ENCODE results near the gene SETD1A.
"Not testable (repeated sequence)": the region's sequence is repeated elsewhere in the genome, so short reads cannot be mapped to it uniquely, and the experiment has no call there.

The SETD1A gene

DNA sequence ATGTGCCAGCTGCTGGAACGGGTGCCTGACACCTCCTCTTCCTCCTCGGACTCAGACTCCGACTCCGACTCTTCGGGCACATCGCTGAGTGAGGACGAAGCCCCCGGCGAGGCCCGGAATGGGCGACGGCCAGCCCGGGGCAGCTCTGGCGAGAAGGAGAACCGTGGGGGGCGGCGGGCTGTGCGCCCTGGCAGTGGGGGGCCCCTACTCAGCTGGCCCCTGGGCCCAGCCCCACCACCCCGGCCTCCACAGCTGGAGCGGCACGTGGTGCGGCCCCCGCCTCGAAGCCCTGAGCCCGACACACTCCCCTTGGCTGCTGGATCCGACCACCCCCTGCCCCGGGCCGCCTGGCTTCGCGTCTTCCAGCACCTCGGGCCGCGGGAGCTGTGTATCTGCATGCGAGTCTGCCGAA is 27.4 kb upstream of the SETD1A start:
- DNase-seq = no peak

DNA sequence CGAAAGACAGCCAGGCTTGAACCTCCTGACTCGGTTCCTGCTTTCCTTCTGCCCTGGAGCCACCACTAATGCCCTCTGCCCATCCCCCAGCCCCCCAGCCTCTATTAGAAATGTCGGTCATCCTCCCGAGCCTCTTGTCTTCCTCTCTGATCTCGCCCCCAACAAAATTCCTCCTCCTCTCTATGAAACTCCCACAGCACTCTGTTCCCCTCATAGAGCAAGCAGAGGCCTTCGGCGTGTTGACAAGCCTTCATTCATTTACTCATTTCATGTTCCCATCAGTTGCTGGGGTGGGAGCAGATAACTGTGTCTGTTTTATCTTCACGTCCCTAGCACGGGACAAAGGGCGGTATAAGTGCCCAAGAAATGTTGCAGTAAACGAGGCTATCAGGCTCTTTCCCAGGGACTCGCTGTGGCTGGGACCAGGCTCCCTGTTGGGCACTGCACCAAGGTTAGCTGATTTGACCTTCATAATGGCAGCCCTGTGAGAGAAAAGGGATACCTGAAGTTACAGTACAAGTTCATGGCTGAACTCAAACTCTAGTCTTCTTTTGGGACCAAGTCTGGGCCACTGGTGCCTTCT is 26.4 kb upstream of the SETD1A start:
- DNase-seq = no peak

DNA sequence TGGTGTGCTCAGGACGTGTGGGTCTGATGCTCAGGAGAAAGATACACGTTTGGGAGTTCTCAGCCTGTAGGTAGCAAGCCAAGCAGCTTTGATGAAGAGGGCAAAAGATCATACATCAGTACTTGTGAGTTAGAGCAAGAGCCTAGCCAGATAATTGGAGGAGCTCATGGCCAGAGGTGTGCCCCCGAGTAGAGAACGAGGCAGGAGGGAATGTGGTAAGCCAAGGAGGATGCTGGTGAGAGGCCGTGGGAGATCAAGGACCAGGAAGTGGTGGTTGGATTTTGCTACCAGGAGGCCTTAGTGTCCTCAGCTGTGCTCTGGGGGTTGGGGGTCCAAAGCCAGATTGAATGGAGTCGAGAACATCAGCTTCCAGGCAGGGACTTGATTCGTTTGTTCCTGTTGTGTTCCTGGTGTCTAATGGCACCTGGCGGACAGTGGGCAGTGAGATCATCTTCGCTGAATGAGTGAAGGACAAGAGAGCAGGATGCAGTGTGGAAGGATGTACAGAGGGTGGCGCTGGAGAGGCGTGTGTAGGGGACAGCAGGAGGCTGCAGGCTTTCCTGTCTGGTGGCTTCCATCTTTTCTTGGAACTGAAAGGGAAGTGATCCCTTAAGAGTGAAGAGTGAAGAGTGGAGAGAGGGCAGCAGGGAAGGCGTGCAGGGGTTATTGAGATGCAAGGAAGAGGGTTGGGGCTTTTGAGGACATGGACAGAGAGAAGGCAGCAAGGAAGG is 22.6 kb upstream of the SETD1A start:
- peak in 1 of 5 experiments; percentile 52 for DNase-seq

DNA sequence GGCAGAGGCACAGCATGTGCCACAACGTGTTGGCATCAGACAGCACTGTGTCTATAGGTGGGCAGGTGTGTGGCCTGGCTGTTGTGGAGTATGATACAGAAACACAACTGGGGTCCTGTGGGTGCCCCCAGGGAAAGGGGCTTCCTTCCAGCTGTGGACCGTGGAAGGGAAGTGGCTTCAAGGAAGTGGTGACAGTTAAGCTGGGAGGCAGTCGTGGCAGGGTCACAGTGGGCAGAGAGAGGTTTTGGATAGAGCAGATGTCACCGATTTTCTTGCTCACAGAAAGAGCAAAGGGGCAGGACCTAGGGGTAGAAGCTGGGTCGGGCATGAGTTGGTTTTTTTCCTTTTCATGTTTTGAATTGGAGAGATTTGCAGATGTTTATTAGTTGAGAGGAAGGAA is 19.9 kb upstream of the SETD1A start:
- no peak for DNase-seq

DNA sequence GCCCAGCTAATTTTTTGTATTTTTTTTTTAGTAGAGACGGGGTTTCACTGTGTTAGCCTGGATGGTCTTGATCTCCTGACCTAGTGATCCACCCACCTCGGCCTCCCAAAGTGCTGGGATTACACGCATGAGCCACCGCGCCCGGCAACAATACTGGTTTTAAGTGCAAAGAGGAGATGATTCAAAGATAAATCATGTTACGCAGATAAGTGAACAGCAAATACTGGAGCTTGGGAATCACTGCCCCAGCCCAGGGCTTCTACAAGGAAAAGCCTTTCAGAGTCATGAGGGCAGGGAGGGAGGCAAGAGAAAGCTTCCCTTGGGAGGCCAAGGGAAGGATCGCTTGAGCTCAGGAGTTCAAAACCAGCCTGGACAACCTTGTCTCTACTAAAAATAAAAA is 18.0 kb upstream of the SETD1A start:
- not testable (repeated sequence) for DNase-seq

DNA sequence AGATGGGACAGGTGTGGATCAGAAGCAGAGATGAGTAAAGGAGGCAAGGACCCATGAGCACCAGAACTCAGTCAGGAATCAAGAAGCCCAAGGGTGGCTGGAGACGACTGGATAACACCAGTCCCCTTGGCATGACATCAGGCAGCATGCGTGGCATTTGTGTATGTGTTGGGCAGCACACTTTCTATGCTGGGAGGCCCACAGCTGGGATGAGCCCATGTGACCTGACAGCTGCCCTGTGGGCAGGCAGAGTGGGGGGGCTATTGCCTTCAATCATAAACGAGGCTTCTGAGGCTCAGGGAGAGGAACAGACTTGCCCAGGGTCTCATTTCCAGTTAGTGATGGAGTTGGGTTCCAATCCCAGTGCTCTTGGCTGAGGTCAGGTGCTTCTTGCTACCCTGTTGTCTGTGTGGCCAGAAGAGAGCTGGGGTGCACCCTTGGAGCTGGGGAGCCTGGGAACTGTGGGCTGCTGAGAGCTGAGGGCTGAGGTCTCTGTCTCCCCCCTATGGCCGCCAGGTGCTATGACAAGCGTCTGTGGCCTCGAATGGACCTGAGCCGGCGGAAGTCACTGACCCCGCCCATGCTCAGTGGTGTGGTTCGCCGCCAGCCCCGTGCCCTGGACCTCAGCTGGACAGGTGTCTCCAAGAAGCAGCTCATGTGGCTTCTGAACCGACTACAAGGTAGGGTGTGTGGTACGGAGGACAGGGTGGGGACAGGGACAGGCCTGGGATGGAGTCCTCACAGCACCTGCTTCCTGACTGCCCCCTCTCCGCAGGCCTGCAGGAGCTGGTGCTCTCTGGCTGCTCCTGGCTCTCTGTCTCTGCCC is 15.7 kb upstream of the SETD1A start:
- DNase-seq = peak; percentile 28 to 78 (median 43)

DNA sequence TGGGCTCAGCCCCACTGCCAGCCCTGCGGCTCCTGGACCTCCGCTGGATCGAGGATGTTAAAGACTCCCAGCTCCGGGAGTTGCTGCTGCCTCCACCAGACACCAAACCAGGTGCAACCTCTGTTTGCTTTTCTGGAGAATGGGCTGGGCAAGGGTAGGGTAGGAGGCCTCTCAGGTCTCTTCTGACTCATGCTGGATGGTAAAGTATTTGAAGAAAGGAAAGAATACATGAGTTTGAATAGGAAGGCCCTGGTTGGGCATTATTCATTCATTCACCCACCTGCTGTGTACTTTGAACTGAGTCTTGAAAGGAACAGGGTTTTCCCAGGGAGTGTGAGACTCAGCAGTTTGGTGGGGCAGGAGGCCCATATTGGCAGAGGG is 15.1 kb upstream of the SETD1A start:
- no peak for DNase-seq

DNA sequence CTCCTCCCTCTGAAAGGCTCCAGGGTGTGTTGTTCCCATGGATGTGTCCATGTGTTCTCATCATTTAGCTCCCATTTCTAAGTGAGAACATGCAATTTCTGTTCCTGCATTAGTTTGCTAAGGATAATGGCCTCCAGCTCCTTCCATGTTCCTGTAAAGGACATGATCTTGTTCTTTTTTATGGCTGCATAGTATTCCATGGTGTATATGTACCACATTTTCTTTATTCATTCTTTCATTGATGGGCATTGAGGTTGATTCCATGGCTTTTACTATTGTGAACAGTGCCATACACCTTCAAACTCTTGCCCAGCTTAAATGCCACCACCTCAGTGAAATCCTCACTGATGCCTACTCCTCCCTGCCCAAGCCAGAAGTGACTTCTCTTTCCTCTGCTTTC is 13.2 kb upstream of the SETD1A start:
- no peak for DNase-seq

DNA sequence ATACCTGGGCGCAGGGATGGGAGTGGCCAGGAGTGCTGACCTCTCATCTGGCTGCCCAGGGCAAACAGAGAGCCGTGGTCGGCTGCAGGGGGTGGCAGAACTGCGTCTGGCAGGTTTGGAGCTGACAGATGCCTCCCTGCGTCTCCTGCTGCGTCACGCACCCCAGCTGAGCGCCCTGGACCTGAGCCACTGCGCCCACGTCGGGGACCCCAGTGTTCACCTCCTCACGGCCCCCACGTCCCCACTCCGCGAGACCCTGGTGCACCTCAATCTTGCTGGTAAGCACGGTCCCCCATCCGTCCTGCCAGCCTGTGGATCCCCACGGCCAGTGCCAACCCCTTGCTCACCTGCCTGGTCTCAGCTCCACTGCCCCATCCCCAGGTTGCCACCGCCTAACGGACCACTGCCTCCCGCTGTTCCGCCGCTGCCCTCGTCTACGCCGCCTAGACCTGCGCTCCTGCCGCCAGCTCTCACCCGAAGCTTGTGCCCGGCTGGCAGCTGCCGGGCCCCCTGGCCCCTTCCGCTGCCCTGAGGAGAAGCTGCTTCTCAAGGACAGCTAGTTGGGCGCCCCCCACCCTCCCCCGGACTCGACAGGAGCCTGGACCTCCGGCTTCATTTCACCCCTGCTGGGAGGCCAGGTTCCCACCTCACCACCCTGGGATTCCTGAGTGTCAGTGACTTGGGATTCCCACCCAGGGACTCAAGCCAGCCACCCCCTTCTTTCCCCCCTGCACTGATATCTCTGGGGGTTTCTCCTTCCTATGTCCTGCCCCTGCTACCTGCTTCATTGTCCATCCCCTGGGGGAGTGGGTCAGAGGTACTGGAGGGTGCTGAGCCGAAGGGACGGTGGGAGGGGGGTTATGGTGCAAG is 10.6 kb upstream of the SETD1A start:
- DNase-seq = no peak

DNA sequence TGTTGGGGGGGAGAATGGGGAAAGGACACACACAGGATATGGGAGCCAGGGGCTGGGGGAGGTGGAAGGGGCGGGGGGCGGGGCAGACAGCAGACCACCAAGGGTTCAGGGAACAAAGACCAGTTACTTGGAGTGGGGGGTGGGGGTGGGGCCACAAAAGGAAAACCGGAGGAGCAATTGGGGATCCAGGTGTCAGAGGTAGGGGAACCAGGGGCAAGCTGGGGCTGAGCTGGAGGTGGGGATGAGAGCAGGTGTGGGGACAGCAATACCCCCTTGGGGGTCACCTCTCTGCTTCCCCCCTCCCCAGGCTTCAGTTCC is 10.1 kb upstream of the SETD1A start:
- DNase-seq = no peak

DNA sequence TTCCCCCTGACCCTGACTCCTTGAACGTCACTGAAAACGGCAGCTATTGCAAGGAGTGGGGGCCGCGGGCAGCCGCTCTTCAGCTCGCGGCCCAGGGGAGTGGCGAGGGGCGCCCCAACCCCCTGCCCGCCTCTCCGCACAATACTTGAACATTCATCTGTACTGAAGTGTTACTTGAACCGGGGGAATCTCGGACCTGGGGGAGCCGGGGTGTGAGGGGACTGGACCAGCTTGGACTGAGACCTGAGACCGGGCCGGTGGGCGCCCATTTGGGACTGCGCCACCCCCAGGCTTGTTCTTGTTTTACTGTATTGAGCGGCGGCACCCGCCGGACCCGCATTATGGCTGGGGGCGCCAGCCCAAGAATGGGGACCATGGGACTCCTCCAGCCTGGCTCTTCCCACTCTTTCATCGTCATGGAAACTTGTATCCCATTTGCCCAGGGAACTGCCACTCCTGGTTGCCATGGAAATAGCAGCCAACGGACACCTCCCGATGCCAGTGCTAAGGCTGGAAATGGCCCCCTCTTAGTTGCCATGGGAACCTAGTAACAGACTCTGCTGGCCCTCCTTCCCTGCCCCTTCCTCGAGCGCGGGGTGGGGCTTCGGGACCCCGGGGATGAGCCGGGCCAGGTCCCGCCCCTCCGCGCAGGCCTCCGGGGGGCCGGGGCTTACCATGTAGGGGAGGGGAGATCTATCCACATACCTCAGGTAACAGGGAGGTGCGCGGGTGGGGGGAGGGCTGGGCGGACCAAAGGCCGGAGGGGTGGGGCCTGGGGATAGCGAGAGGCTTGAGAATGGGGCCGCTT is 9.5 kb upstream of the SETD1A start:
- DNase-seq = peak in 1 of 5 experiments; percentile 18

DNA sequence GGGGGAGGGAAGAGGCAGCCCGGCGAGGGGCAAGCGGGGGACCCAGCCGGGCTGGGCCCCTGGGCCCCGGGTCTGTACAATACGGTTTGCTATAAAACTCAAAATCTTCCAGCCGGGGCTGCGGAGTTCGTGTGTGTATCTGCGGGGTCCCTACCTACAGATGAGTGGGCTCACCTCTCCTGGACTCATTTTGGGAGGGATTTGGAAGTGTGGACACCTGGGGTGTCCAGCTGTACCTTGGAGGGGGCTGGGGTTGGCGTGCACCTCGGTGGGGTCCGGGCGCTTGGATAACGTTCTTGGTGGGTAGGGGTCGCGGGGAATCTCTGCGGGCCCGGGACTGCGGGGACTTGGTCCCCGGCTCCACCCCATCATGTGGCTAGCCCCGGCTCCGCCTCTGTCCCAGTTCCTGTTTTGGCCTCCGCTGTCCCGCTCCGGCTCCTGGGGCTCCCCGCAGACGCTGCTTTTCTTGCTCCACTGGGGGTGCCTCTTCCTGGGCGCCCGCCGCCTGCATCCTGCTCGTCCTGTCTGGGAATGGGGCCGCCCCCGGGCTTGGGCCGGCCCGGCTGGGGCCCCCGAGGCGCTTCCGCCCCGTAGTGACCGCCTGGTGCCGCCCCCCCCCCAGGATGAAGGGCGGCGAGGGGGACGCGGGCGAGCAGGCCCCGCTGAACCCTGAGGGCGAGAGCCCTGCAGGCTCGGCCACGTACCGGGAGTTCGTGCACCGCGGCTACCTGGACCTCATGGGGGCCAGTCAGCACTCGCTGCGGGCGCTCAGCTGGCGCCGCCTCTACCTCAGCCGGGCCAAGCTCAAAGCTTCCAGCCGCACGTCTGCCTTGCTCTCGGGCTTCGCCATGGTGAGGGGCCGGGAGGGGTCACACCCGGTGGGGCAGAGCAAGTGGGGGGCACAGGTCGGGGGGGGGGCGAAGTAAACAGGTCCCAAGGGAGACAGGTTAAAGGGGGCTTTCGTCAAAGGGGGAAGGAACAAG is 8.6 kb upstream of the SETD1A start, which contains the start of gene ORAI3:
ORAI3 (plus strand) TSS at position 402 of the 983 bp plus-strand sequence; CDS start at position 624, 222 bp downstream.
- DNase-seq = peak in 2 of 5 experiments; percentile 29 to 59

DNA sequence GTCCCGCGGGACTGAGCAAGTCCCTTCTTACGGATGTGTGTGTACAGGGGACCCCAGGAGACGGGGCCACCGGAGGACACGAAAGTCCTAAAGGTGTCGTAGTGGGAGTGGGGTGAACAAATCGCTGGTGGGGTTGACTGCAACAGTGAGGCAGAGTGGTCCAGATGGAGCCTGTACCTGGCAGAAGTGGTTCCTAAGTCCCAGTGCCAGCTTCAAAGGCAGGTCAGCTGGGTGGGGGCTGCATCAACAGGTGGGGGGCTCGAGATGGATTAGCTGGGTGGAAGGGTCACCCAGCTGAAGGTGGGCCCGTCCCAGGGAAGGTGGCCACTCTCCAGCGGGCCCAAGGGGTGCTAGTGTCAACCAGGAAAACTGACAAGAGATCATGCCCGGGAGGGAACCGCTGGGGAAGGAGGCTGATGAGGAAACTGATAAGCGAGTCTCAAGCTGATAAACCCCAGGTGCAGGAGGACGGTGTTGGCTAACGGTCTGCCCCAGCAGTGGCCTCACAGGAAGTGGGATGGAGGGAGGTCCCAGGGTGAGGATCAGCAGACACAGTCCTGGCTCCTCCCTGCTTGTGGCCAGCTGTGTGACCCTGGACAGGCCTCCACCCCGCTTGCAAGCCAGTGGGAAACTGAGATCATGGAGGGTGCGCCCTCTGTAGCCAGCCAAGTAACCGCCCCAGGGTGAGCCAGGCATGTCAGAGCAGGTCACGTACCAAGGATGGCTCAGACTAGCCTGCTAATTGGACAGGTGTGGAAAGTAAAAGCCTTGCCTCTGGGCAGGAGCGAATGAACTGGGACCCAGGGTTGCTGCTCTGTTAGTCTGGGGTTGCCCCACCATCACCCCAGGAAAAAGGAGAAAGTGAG is 7.7 kb upstream of the SETD1A start:
- DNase-seq = peak in 1 of 5 experiments; percentile 75

DNA sequence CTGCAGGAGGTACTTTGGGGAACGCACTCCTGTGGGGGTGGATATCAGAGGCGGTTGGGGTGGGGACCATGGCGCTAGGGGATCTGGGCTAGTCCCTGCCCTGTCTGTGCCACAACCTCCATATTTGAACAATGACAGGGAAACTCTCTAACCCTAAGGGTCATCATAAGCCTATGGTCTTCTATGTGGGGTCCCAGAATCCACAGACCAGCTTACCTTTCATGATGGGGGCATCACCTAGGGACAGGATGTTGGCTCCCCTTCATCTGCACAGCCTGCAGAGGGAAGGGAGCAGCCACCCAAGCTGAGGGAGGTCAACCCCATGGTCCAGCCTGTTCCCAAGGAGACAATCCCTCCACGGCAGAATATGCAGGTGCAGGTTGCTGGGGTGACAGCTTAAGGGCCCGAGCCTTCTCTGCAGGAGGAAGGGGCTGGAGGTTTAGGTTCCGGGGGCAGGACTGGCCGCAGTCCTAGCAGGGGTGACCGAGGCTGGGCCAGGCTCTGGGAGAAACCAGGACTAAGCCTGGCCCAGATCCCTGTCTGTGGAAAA is 7.0 kb upstream of the SETD1A start:
- DNase-seq = no peak

DNA sequence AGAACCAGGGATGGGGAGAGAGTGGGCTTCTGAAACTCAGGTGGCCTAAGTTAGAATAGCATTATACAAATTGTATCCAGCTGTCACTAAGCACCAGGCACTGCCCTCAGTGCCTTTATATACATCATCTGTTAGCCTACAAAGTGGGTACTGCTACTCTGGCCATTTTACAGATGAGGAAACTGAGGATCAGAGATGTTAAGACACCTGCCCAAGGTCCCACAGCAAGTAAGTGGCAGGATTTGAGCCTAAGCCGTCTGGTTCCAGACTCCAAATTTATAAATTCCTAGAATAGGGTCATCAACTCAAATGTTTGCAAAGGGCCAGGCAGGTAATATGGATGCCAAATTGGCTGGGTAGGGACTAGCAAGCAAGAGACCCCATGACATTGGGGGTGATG is 6.4 kb upstream of the SETD1A start:
- DNase-seq = no peak

DNA sequence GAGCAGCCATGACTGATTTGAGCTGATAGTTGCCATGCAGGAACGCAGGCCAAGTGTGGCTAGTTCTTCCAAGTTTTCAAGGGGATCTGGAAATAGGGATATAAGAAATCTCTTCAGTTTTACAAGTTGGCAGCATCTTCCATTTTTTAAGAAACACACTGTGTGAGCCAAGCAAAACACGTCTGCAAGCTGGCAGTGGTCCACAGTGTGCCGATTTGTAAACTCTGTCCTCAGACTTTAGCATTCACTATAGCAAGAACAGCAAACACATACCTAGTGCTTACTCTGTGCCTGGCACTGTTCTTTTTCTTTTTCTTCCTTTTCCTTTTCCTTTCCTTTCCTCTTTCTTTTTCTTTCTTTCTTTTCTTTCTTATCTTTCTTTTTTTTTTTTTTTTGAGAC is 5.8 kb upstream of the SETD1A start:
- DNase-seq = no peak

DNA sequence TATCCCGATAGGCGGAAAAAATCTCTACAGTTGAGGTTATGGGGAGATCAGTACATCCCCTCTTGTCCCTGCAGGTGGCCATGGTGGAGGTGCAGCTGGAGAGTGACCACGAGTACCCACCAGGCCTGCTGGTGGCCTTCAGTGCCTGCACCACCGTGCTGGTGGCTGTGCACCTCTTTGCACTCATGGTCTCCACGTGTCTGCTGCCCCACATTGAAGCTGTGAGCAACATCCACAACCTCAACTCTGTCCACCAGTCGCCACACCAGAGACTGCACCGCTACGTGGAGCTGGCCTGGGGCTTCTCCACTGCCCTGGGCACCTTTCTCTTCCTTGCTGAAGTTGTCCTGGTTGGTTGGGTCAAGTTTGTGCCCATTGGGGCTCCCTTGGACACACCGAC is 4.4 kb upstream of the SETD1A start:
- no peak for DNase-seq

DNA sequence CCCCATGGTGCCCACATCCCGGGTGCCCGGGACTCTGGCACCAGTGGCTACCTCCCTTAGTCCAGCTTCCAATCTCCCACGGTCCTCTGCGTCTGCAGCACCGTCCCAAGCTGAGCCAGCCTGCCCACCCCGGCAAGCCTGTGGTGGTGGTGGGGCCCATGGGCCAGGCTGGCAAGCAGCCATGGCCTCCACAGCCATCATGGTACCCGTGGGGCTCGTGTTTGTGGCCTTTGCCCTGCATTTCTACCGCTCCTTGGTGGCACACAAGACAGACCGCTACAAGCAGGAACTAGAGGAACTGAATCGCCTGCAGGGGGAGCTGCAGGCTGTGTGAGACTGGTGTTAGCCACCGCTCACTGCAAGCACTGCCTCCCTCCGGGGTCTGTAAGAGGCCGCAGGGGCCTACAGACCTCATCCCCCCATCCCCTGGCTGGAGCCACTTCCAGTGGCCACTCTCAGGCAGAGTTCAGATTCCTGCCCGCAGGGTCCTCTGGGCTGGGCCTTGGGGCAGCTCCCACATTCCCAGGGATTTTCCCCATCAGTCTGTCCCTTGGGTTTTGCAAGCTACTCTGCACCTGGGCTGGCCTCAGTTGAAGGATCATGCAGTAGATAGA is 3.9 kb upstream of the SETD1A start:
- DNase-seq = peak in 4 of 5 experiments; percentile 36 to 82 (median 43)

DNA sequence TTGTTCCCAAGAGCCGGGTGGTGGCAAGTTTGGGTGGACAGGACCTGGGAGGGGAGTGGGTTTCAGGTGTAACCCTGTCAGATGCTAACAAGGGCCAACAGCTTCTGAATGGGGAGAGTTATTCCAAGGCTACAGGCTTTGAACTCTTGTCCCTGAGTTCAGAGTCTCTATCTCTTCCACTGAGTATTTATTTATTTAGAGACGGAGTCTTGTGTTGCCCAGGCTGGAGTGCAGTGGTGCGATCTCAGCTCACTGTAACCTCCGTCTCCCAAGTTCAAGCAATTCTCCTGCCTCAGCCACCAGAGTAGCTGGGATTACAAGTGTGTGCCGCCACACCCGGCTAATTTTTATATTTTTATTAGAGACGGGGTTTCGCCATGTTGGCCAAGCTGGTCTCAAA is 2.6 kb upstream of the SETD1A start:
- DNase-seq = no peak

All from T-helper 2 cell (primary cell).